ENCODE measurements around the gene WBP1L. TPM values are rescaled to one million over a fixed set of nuclear protein-coding genes. Genes with fewer than 3 reads are reported as not detected.

WBP1L gene
- total and polyA plus RNA-seq, 2 of the 13 experiments (the other 11 are each of a cell fraction or from before 2014, with no cell fraction given): 8.3 to 12.3 TPM

GRCh38 chr10:102850025-102850518, 106.3 kb downstream of the WBP1L start (continued):
- TF ChIP-seq KDM5A (IDR thresholded peaks at IDR 0.05; ENCODE audit: borderline replicate concordance, low read length): no peak
- TF ChIP-seq FOSL1 (CRISPR knock-in tag; IDR thresholded peaks at IDR 0.05; ENCODE audit: borderline replicate concordance): no peak
- 0 out of 2 replicates have a peak, but pooled peaks have one; percentile 24 for TF ChIP-seq ZSCAN5A (CRISPR knock-in tag; IDR thresholded peaks at IDR 0.05; ENCODE audit: borderline replicate concordance)
- TF ChIP-seq STAG1 (CRISPR knock-in tag; IDR thresholded peaks at IDR 0.05): no peak
- 0 out of 2 replicates have a peak, but pooled peaks have one; percentile 49 for TF ChIP-seq FOXO4 (CRISPR knock-in tag; conservative IDR thresholded peaks at IDR 0.05)
- TF ChIP-seq GTF2F1 (IDR thresholded peaks at IDR 0.05; ENCODE audit: low read length): no peak
- no peak for TF ChIP-seq LBX2 (CRISPR knock-in tag; IDR thresholded peaks at IDR 0.05; ENCODE audit: borderline replicate concordance)
- TF ChIP-seq RXRB (CRISPR knock-in tag; IDR thresholded peaks at IDR 0.05; ENCODE audit: borderline replicate concordance): peak; percentile 90
- TF ChIP-seq ZNF20 (CRISPR knock-in tag; IDR thresholded peaks at IDR 0.05): no peak
- no peak for TF ChIP-seq CC2D1A (CRISPR knock-in tag; IDR thresholded peaks at IDR 0.05)
- TF ChIP-seq HOMEZ (CRISPR knock-in tag; IDR thresholded peaks at IDR 0.05; ENCODE audit: low read depth): no peak; the same call in 1 of the 2 replicates
- TF ChIP-seq MAFK (conservative IDR thresholded peaks at IDR 0.05 in 1 of 2, IDR thresholded peaks at IDR 0.05 in 1 of 2; ENCODE audit: low read length in 2 of 2): no peak
- TF ChIP-seq HNRNPK (IDR thresholded peaks at IDR 0.05; ENCODE audit: low read depth, low read length, poor library complexity, severe bottlenecking): no peak
- no peak; the same call in 1 of the 2 replicates for TF ChIP-seq ZNF547 (CRISPR knock-in tag; IDR thresholded peaks at IDR 0.05)
- TF ChIP-seq ZXDC (CRISPR knock-in tag; IDR thresholded peaks at IDR 0.05): no peak
- TF ChIP-seq ZNF12 (CRISPR knock-in tag; IDR thresholded peaks at IDR 0.05): no peak
- no peak for TF ChIP-seq ZNF251 (CRISPR knock-in tag; IDR thresholded peaks at IDR 0.05)
- TF ChIP-seq NFATC3 (CRISPR knock-in tag; IDR thresholded peaks at IDR 0.05): no peak
- no peak for TF ChIP-seq AGO1 (IDR thresholded peaks at IDR 0.05; ENCODE audit: low read depth, low read length, poor library complexity, severe bottlenecking)
- TF ChIP-seq ZFP36L1 (CRISPR knock-in tag; IDR thresholded peaks at IDR 0.05): 0 out of 2 replicates have a peak, but pooled peaks have one; percentile 22
- no peak for TF ChIP-seq NAIF1 (CRISPR knock-in tag; IDR thresholded peaks at IDR 0.05; ENCODE audit: borderline replicate concordance)
- no peak for TF ChIP-seq TAF15 (IDR thresholded peaks at IDR 0.05; ENCODE audit: low read depth, low read length, poor library complexity, severe bottlenecking)
- TF ChIP-seq LCORL (IDR thresholded peaks at IDR 0.05): no peak
- peak; percentile 72; the same call in 1 of the 2 replicates for TF ChIP-seq LCORL (CRISPR knock-in tag; IDR thresholded peaks at IDR 0.05)
